ENCODE measurements around the gene MKKS.

GRCh38 chr20:10385850-10386544 is 48.0 kb downstream of the MKKS start:
- TF ChIP-seq CTCF (optimal IDR thresholded peaks at IDR 0.05 in 1 of 3, IDR thresholded peaks at IDR 0.05 in 1 of 3, conservative IDR thresholded peaks at IDR 0.05 in 1 of 3; ENCODE audit: extremely low read depth in 1 of 3, insufficient read depth in 2 of 3, low read length in 3 of 3) (no peak), EZH2 (IDR thresholded peaks at IDR 0.05; ENCODE audit: low read length) (no peak)
